GM21423 (cell line): ENCODE results near the gene CNFN.
A peak's percentile ranks its signal among the peaks of the same experiment; 100 is the strongest.

ENCODE experiments used
- ATAC-seq: cut with Tn5 transposase; IDR thresholded peaks from one replicate; pipeline ENCODE4 v1.9.1; 2021; ENCODE audit warnings: mild to moderate bottlenecking, moderate library complexity; ENCODE audit not compliant: unreplicated experiment

Gene CNFN

DNA sequence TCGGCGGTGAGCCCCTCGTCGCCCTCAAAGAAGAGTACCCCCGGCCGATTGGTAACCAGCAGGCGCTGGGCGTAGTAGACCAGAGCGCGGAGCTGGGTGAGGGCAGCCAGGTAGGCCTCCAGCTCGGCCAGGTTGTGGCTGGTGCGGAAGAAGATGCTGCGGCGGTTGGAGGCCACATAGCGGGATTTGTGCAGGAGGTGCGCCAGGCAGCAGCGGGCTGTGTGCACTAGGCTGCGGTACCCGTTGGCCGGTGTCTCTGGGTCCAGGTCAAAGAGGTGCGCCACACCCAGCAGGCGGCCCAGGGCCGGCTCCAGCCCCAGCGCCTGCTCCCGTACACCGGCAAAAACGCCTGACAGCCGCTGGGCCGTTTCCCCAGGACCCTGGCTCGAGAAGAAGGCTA lies 20.3 kb upstream of the CNFN start:
- no peak for ATAC-seq

DNA sequence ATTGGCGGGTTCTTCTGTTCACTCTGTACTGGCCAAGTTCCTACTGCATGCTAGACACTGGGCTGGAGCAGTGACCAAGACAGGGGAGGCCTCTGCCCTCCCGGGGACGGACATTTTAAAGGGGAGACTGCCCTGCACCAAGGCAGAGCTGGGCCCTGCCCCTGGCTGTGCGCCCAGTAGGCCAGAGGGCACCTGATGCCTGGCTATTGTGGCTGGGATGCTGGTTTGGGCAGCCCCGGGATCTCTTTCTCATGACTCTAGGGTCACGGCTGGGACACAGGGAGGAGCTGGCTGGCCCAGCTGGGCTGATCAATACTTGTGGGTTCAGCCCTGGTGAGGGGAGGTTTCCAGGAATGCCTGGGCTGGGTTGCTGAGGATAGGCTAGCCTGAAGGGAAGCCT lies 19.4 kb upstream of the CNFN start:
- no peak for ATAC-seq

DNA sequence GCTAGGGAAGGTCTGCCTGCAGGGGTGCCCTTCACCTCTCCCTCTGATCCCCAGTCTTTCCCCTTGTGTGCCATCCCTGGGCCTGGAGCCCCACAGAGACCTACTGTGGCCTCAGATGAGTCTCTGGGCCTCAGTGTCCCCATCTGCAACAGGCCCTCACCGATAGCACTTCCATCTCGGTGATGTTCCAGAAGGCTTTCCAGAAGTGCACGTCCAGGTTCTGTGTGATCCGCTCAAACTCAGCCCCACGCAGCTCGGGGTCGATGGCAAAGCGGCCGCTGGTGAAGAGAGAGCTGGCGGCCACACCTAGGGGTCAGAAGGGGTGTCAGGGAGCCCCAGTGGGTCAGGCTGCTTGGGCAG lies 17.7 kb upstream of the CNFN start:
- ATAC-seq = no peak

DNA sequence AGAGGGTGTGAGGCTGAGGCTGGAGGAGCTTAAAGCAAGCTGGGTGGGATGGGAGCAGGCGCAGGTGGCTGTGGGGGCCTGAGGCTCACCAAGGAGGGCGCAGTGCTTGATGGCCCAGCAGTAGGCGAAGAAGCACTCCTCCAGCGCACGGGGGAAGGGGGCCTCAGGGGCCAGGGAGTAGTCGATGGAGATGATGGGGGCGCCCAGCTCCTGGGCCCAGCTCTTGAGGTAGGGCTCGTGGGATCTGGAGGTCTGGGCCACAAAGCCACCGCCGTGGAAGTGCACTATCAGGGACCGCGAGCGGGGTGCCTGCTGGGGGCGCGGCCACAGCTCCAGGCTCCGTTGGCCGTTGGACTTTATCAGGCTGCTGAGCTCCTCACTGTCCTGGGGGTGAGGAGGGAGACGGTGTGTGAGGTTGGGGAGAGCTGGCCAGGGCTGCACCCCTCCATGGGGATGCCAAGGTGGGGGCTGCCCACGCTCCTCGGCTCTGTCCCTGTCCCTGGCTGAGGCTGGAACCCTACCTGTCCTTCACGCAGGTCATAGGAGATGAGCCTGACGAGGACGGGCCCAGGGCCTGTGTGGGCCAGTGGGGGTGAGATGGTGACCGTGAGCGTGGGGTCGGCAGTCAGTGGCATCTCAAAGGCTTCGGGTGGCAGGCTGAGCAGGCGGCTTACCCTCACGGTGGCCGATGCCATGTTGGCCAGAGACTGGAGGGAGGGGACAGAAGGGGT lies 17.2 kb upstream of the CNFN start:
- no peak for ATAC-seq

DNA sequence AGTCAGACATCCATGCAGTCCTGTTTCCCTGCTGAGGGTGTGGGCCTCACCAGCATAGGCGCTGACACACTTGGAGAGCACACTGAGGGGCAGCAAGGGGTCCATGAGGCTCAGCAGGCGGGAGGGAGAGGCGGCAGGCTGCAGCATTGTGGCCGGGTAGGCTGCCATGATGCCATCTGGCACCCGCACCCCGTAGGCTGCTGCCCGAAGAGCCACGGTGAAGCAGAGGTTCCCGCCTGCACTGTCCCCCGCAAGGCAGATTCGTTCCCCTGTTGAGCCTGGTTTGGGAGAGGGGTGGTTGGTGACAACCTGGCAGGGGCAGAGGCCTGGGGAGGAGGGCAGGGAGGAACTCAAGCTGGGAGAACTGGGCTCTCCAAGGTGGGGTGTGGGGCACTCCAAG lies 16.0 kb upstream of the CNFN start:
- ATAC-seq = no peak

DNA sequence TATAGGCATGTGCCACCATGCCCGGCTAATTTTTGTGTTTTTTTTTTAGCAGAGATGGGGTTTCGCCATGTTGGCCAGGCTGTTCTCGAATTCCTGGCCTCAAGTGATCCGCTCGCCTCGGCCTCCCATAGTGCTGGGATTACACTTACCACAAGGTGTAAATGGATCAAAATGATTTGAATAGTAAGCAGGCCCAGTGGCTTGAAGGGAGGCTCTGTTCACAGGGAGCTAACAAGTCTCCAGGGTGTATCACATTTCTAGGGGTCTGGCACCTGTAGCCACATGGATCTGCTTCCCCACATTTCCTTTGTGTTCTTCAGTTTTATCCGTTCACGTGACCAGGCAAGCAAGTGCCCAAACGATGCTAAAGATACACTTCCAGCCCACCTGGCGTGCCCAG lies 13.5 kb upstream of the CNFN start:
- no peak for ATAC-seq

DNA sequence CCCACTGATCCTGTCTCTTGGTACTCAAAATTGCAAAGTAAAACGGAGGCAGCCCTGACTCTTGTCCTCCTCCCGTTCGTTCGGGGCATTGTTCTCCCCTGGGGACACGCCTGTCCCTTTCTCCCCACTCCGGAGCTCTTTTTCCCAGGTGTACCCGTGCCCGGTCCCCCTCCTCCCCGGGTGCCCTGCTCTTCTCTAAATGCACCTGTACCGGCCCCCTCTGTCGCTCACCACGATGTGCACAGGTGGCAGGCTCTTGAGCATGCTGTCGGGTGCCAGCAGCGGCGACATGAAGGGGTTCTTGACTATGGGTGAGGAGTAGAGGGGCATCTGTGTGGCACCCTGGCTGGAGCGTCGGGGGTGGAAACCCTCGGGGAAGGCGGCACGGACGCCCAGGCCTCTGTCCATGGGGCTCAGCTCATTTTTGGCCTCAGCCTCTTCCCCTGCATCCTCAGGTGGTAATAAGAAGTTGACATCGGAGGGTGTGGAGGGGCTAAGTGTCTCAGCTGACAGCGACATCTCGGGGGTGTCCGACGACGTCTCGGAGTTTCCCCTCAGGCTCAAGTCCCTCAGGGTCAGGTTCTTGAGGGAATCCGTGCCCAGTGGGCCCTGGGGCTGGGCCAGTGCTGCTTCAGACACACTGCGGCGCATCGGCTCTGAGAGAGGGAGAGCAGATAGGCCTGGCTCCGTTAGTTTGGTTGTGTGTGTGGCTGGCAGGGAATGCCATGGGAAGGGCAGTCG lies 12.4 kb upstream of the CNFN start:
- ATAC-seq = no peak

DNA sequence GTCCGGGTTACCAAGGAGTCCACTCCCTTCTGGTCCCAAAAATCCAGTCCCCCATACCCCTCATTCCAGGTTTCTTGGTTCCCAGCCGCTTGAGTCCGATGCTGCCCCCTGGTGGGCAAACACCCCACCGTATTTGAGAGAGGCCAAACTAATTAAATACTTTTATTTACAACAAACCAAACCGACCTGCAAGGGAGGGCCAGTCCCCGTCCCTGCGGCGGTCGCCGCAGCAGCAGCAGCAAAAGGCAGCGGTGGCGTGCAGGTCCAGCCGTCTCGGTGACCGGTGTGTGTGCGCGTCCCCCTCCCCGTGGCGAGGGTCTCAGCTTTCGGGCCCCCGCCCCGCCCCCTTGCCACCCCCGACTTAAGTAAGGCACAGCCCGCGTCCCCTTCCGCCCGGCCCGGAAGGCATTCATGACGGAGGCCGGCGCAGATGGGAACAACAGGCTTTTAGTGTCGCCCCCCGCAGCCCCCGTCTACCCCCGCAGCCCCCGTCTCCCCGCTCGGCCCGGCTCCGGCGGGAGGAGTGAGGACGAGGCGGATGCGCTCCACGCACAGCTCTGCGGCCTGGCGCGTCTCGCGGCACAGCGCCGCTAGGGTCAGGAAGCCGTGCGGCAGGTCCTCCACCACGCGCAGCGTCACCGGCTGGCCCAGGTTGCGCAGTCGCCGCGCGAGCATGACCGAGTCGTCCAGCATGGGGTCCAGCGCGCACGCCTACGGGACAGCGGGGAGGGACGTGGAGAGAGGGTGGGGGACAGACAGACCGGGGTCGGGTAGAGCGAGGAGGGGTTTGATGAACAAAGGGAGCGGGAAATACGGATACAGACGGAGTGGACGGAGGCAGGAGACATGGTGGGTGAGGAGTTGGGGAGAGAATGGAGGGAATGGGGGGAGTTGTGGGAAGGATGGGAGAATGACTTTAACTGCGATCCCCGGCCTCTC lies 11.5 kb upstream of the CNFN start:
- no peak for ATAC-seq

DNA sequence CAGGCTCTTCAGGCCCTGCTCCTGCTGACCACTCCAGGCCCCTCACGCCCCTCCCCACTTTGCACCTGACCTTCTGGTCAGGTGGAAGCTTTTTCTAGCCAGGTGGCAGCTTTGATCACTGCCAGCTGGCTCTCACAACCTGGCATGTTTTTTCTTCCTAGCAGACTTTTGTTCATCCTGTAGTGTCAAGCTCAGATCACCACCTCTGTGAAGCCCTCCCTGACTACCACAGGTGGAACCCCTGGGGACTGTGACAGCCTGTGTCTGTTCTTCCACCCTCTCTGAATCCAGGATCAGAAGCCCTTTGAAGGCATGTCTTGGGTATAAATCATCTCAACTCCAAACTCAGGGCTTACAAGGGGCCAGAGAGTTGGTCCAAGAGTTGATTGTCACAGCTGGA lies 10.3 kb upstream of the CNFN start:
- no peak for ATAC-seq

DNA sequence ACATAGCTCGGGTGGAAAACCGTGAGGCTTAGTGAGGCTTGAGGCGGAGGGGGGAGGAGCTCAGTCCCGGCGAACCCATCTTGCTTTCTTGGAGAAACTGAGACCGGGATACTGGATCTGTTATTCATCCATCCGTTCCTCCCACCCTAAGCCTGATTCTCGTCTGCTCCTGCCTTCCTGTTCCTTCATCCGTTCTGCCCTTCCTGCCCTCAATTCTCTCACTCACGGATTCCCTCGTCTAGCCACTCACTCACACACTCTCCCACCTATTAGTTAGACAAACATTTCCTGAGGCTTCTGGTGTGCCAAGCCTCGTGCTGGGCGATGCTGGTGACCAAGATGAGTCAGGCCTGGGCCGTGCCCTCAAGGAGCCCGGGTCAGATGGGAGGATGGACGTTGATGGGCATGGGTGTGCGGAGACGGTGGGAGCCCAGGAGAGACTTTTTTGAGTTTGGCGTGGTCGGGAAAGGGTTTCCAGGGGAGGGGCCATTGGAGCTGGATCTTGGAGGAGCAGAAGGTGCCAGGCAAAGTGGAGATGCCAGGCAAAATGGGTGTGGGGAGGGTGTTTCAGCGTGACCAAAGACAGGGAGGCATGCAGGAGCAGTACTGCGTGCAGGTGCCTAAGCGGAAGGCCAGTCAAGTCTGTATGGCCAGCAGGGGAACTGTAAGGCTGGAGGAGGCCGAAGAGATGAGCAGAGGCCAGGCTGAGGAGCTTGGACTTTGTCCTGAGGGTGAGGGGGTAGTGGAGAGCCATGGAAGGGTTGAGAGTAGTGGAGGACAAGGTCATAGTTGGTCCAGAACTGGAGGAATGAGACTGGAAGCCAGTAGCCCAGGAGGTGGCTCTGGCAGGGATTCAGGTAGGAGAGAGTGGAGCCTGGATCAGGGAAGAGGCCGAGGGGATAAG lies 7.4 kb upstream of the CNFN start:
- no peak for ATAC-seq

DNA sequence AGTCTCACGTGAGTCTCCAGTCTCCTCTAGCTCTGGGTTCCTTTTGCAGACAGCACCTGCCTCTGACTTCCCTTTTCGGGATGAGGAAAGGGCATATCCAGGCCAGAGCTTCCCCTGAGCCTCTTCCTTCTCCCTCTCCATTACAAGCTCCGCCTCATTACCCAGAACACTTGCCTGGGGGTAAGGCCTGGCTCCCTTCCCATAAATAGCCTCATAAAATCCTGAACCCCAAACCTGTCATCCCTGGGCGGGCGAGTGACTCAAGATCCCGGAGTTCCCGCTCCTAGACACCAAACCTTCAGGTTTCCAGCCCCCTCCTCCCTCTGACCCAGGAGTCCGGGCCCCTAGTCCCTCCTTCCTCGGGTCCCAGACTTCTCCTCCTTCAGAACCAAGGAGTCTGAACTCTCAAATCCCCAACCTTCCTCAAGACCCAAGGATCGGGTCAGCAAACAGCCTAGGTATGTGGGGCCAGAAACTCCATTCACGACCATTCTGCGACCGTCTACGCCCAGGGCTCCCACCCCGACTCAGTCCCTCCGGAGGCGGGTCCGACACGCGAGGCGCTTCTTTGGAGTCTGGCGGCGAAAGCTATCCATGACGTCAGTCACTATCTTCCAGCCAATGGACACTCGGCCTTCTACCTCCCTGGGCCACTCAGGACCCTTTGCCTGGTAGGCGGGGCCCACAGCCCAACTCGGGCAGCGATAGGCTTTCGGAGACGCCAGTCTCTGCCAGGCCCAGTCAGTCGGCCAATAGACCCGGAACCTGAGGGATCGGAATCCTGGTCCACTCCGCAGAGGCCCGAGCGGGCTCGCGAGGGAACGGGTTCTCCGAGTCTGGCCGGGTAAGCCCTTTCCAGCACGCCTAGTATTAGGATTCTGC lies 6.5 kb upstream of the CNFN start:
- ATAC-seq = peak; percentile 97

DNA sequence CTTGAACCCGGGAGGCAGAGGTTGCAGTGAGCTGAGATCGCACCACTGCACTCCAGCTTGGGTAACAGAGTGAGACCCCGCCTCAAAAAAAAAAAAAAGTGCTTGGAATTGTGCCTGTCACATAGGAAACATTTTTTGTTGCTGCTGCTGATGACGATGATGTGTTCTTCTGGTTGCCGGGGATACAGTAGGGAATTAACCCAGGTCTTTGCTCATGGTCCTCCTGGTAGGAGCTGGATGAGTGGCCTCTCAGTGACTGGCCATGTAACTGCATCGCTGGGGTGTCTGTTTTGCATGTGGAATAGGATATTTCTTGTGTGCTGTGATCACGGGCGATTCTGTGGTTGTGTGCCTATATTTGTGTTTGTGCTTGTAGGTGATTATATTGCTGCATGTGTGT lies 4.7 kb upstream of the CNFN start:
- no peak for ATAC-seq

DNA sequence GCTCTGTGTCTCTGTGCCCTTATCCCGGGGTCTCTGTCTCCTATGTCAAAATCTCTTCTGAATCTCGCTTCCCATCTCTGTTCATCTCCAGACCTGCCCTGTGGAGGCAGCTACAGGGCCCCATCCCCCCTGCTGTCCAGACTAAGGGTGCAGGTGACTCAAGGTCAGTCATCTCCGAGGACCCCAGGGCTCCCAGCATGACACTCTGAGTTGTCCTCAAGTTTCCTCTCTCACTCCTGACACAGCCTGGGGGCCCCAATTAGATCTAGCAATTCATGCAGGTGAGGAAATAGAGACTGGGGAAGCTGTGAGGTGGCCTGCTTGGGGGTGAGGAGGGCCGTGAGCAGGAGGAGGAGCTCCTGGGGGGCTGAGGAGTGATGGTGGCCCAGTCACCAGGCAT lies 2.1 kb upstream of the CNFN start:
- ATAC-seq = no peak

DNA sequence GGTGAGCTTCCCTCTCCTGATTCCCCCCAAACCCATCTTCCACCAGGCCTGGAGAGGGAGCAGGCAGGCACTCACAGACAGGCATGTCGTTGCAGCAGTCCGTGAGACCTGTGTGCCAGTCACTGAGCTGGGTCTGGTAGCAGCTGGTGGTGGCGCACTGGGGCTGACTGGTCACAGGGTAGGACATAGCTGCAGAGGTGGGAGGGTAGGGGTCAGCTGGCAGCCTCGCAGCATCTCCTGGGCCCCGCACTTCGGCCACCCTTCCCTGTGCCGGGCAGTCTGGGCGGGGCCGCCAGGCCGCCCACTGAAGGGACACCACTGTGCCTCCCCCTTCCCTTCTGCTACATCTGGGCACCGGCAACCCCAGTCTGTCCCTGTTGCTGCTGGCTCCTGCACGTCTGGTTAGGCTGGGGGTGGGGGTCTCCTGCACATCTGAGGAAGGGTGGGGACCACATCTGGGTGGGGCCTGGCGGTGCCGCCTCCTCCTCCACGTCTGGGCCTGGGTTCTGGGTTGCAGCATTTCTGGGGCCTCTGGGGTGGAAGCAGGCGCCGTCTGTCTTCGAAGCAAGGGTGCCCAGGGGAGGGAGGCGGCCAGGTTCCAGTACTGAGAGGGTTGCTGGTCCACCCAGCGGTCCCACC lies 1.1 kb downstream of the CNFN start:
- no peak for ATAC-seq

DNA sequence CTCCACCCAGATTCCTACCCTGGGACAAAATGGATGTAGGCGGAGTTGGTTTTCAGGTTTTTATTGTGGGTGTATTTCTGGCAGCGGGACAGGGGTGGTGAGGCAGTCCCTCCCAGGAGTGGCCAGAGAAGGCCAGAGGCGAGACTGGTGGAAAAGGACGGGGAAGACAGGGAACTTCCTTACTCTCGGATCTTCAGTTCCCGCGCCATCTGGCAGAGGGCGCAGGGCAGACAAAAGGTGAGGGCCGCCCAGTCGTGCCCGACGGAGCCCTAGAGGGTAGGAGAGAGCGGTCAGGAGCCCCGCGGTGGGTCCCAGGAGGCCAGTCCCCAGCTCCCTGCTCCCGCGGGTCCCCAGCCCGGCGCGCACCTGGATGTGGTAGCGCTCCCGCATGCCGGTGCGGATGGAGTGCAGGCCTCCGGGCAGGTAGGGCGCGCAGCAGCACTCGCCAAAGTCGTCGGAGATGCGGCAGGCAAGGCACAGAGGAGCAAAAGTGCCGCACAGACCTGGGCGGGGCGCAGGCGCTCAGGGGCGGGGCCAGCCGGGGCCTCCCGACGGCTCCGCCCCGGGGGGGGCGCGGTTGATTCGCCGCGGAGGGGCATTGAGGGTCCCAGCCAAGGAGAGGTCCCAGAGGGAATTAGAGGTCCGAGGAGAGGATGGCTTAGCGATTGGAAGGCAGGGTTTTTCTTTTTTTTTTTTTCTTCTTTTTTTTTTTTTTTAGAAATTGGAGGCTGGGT lies 3.0 kb downstream of the CNFN start:
- ATAC-seq = no peak

DNA sequence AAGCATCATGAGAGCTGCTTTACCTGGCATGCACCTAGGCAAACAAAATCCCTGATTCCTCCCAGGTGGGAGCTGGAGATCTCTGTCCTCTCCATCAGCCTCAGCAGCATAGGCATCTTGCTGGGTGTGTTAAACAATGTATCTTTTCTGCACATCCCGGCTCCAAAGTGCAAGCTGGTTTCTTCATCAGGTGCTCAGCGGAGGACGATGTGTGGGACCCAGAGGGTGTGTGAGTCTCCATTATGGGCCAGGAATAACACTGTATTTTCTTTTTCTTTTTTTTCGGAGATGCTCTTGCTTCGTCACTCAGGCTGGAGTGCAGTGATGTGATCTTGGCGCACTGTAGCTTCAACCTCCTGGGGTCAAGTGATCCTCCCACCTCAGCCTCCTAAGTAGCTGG lies 9.9 kb downstream of the CNFN start:
- ATAC-seq = no peak

DNA sequence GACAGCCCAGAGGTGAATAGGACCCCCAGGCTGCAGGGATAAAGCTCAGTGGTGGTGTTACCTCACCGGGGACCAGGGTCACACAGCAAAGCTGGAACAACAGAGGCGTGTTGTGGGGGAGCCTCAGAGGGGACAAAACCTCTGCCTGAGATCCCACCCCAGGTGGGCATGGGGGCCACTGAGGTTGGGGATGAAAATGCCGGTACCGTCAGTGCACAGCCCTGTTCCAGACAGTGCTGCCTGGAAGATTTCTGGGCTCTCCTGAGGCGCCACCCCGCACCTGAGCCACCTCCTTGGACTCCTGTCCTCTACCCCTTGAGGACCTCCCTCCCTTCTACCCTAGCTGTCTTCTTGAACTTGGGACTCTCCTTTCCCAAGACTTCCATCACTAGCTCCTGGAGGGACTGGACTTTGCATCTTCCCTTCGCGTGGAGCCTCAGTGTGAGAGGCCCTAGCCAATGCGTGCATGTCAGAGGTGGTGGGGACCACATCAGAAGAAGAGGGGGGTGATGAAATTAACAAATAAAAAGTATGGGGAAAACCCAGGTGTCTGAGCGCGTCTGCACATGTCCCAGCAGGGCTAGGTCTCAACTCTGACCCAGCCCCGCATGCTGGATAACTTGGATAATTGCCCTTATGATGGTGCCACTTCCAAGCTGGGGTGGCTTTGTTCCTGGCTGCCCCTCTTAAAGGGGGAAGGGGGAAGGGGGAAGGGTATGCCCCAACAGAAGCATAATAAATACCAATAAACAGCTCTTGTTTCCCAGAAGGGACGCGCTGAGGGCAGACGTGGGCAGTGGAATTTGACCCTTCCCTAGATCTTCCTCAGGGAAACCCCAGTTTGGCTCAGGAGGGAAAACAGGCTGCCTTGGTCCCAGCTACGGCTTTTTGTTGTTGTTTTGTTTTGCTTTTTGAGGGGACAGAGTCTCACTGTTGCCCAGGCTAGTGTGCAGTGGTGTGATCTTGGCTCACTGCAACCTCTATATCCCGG lies 11.6 kb downstream of the CNFN start:
- ATAC-seq = no peak
